H9 (cell line): ENCODE measurements around the gene EFS. TPM values are rescaled to one million over a fixed set of nuclear protein-coding genes. Genes with fewer than 3 reads are reported as not detected.
A peak's percentile ranks its signal among the peaks of the same experiment; 100 is the strongest.

ENCODE experiments used
- DNase-seq: peaks from one replicate; pipeline ENCODE4 v3.0.0-alpha.2; 2017
- H2AFZ ChIP-seq: one replicate; pipeline ENCODE4 v1.6.1; 2013; ENCODE audit warnings: mild to moderate bottlenecking, low read length, control low read depth, moderate library complexity
- H2AK5ac ChIP-seq: 2 replicates; pipeline ENCODE4 v1.6.1; 2013; ENCODE audit warnings: low read length, control low read depth, mixed read lengths; ENCODE audit not compliant: insufficient read length
- H2BK120ac ChIP-seq: one replicate; pipeline ENCODE4 v1.6.1; 2013; ENCODE audit warnings: low read depth, mild to moderate bottlenecking, low read length, control low read depth, inconsistent platforms; ENCODE audit not compliant: poor library complexity, severe bottlenecking
- H2BK12ac ChIP-seq: 2 replicates; pipeline ENCODE4 v1.6.1; 2013; ENCODE audit warnings: low read length, control low read depth, mixed read lengths, low read depth; ENCODE audit not compliant: insufficient read length
- H2BK15ac ChIP-seq: 2 replicates; pipeline ENCODE4 v1.6.1; 2013; ENCODE audit warnings: low read depth, low read length, control low read depth
- H2BK20ac ChIP-seq: one replicate; pipeline ENCODE4 v1.6.1; 2013; ENCODE audit warnings: low read depth, mild to moderate bottlenecking, low read length, control low read depth, inconsistent platforms; ENCODE audit not compliant: poor library complexity, severe bottlenecking
- H2BK5ac ChIP-seq: 2 replicates; pipeline ENCODE4 v1.6.1; 2013; ENCODE audit warnings: low read length, control low read depth, mixed read lengths; ENCODE audit not compliant: insufficient read length
- H3K14ac ChIP-seq: 2 replicates; pipeline ENCODE4 v1.6.1; 2013; ENCODE audit warnings: low read length, control low read depth; ENCODE audit not compliant: insufficient read depth
- H3K18ac ChIP-seq: 2 replicates; pipeline ENCODE4 v1.6.1; 2013; ENCODE audit warnings: low read depth, mild to moderate bottlenecking, mixed read lengths, low read length, control low read depth; ENCODE audit not compliant: insufficient read length
- H3K23ac ChIP-seq: 2 replicates; pipeline ENCODE4 v1.6.1; 2013; ENCODE audit warnings: low read length, control low read depth, mixed read lengths, low read depth; ENCODE audit not compliant: insufficient read length
- H3K23me2 ChIP-seq: 2 replicates; pipeline ENCODE4 v1.6.1; 2013; ENCODE audit warnings: low read depth, mild to moderate bottlenecking, mixed read lengths, low read length, control low read depth; ENCODE audit not compliant: insufficient read length, poor library complexity, severe bottlenecking
- H3K27ac ChIP-seq: 2 replicates; pipeline ENCODE4 v1.5.1; 2013; ENCODE audit warnings: low read length, control low read depth, mixed read lengths, low read depth; ENCODE audit not compliant: insufficient read length
- H3K27me3 ChIP-seq: 2 replicates; pipeline ENCODE4 v1.6.1; 2013; ENCODE audit warnings: low read length, control low read depth, inconsistent platforms; ENCODE audit not compliant: insufficient read depth
- H3K4ac ChIP-seq: 2 replicates; pipeline ENCODE4 v1.6.1; 2013; ENCODE audit warnings: low read depth, mild to moderate bottlenecking, control low read depth, inconsistent platforms, low read length, moderate library complexity
- H3K4me1 ChIP-seq: 2 replicates; pipeline ENCODE4 v1.6.1; 2013; ENCODE audit warnings: low read length, control low read depth, inconsistent platforms; ENCODE audit not compliant: insufficient read depth
- H3K4me2 ChIP-seq: 2 replicates; pipeline ENCODE4 v1.6.1; 2013; ENCODE audit warnings: low read length, control low read depth, mixed read lengths; ENCODE audit not compliant: insufficient read length, insufficient read depth
- H3K56ac ChIP-seq: 2 replicates; pipeline ENCODE4 v1.6.1; 2013; ENCODE audit warnings: low read depth, mild to moderate bottlenecking, mixed read lengths, low read length, control low read depth; ENCODE audit not compliant: insufficient read length
- H3K79me1 ChIP-seq: 2 replicates; pipeline ENCODE4 v1.6.1; 2013; ENCODE audit warnings: low read depth, mild to moderate bottlenecking, moderate library complexity, low read length, control low read depth, inconsistent platforms; ENCODE audit not compliant: insufficient read depth, poor library complexity, severe bottlenecking
- H3K79me2 ChIP-seq: 2 replicates; pipeline ENCODE4 v1.6.1; 2013; ENCODE audit warnings: low read length, control low read depth, inconsistent platforms; ENCODE audit not compliant: insufficient read depth
- H3K9ac ChIP-seq: 2 replicates; pipeline ENCODE4 v1.6.1; 2013; ENCODE audit warnings: low read length, control low read depth, mixed read lengths; ENCODE audit not compliant: insufficient read length; ENCODE audit errors: extremely low read depth
- H3K9me3 ChIP-seq: one replicate; pipeline ENCODE4 v1.6.1; 2013; ENCODE audit warnings: low read depth, low read length, inconsistent platforms; ENCODE audit not compliant: control insufficient read depth
- H3T11ph ChIP-seq: one replicate; pipeline ENCODE4 v1.6.1; 2013; ENCODE audit warnings: mild to moderate bottlenecking, low read length, control low read depth, inconsistent platforms
- H4K20me1 ChIP-seq: one replicate; pipeline ENCODE4 v1.6.1; 2013; ENCODE audit not compliant: control insufficient read depth, insufficient read length, insufficient read depth
- H4K5ac ChIP-seq: 2 replicates; pipeline ENCODE4 v1.6.1; 2013; ENCODE audit warnings: low read depth, mild to moderate bottlenecking, mixed read lengths, low read length, control low read depth; ENCODE audit not compliant: insufficient read length
- H4K8ac ChIP-seq: replicated peaks from 2 replicates; pipeline ENCODE4 v1.6.1; 2013; ENCODE audit warnings: low read length, control low read depth, mixed read lengths, low read depth; ENCODE audit not compliant: insufficient read length
- H4K91ac ChIP-seq: 2 replicates; pipeline ENCODE4 v1.6.1; 2013; ENCODE audit warnings: low read depth, mild to moderate bottlenecking, moderate library complexity, mixed read lengths, low read length, control low read depth; ENCODE audit not compliant: insufficient read length
- H3K27ac Mint-ChIP-seq, 3 experiments: 2 replicates in 2 of 3; 3 replicates in 1 of 3; pipeline ENCODE4 v1.8.0; 2020 to 2021; ENCODE audit warnings: mixed read lengths in 3 of 3, mild to moderate bottlenecking in 1 of 3, moderate library complexity in 1 of 3
- H3K27me3 Mint-ChIP-seq: 2 replicates; pipeline ENCODE4 v1.8.0; 2021; ENCODE audit warnings: low read depth, mild to moderate bottlenecking, moderate library complexity, mixed read lengths
- H3K36me3 Mint-ChIP-seq, 3 experiments: 2 replicates in 2 of 3; 3 replicates in 1 of 3; pipeline ENCODE4 v1.8.0; 2020 to 2021; ENCODE audit warnings: low read depth in 3 of 3, mixed read lengths in 3 of 3; ENCODE audit not compliant: insufficient read depth in 1 of 3
- H3K4me1 Mint-ChIP-seq, 2 experiments: 2 replicates each; pipeline ENCODE4 v1.8.0; 2020; ENCODE audit warnings: mixed read lengths in 2 of 2
- H3K4me3 Mint-ChIP-seq, 2 experiments: 2 replicates in 1 of 2; 3 replicates in 1 of 2; pipeline ENCODE4 v1.8.0; 2020 to 2021; ENCODE audit warnings: mild to moderate bottlenecking in 2 of 2, mixed read lengths in 2 of 2, moderate library complexity in 1 of 2
- H3K9me3 Mint-ChIP-seq, 2 experiments: 2 replicates in 1 of 2; 3 replicates in 1 of 2; pipeline ENCODE4 v1.8.0; 2020; ENCODE audit warnings: mild to moderate bottlenecking in 2 of 2, mixed read lengths in 2 of 2, moderate library complexity in 1 of 2
- WGBS: extraction: QIAGEN DNeasy Blood & Tissue Kit; methylation state at CpG from one replicate; pipeline ENCODE4 v1.1.7; 2013; ENCODE audit warnings: missing lambda C conversion rate, low lambda C conversion rate, mixed read lengths; ENCODE audit not compliant: insufficient read length; ENCODE audit errors: extremely low coverage; 5-methylcytosine and 5-hydroxymethylcytosine counted together
- total RNA-seq: library from RNA; stranded (reverse); gene quantifications from 2 replicates; pipeline ENCODE4 v1.2.1, GENCODE V29; 2021
- TF ChIP-seq, protein P1 (sequence below): fragments of 200-600 bp; sonication (generic); conservative IDR thresholded peaks from 3 replicates; pipeline ENCODE4 v1.8.0; 2021; ENCODE audit warnings: antibody characterized with exemption, mild to moderate bottlenecking

The EFS gene
- total RNA-seq, 1 experiment from 2014 or later: 32.1 TPM

DNA sequence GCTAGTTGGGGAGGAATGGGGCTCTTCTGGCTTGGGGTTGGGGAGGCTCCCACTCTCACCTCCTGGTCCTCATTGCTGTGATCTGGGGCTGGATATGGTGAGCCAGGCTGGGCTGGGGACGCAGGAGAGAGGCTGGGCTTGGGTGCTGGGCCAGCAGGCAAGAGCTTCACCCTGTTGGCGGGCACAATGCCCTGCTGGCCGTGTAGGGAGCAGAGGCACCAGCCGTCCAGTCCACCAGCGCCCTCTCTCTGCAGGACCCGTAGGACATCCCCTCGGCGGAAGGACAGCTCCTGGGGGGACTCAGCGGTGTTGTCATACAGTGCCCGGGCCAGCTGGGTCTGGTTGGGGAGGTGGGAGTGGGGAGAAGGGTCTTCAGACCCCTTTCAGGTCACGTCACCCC lies 4.5 kb downstream of the EFS start:
- Histone ChIP-seq H3T11ph (no peak overlapping the region), H3K9ac (no peak overlapping the region), H4K8ac (no peak overlapping the region), H3K23ac (no peak overlapping the region), H2BK120ac (no peak overlapping the region), H4K20me1 (no peaks in the 10 kb centered on the region), H3K79me2 (no peaks in the 10 kb centered on the region), H2BK12ac (no peak overlapping the region), H3K27me3 (no peaks in the 10 kb centered on the region), H3K27ac (no peak overlapping the region), H3K9me3 (no peaks in the 10 kb centered on the region), H3K4ac (no peak overlapping the region), H3K79me1 (no peaks in the 10 kb centered on the region), H2AK5ac (no peak overlapping the region), H2BK5ac (no peak overlapping the region), H3K56ac (no peak overlapping the region), H2AFZ (no peak overlapping the region), H3K4me2 (no peak overlapping the region), H4K91ac (no peak overlapping the region), H3K18ac (no peak overlapping the region), H3K4me1 (peaks cover 4% of the 10 kb centered on the region; the same call in 1 of the 2 replicates), H4K5ac (no peak overlapping the region), H3K23me2 (peaks cover 13% of the 10 kb centered on the region), H2BK15ac (no peak overlapping the region), H3K14ac (no peak overlapping the region), H2BK20ac (no peak overlapping the region)
- Mint-ChIP-seq H3K4me3 (no peak overlapping the region), H3K4me1 (peaks cover 23 to 28% of the 10 kb centered on the region in 2 experiments), H3K27ac (peak overlapping the region in 1 of 3 experiments; percentile 35; a peak in 1 of 7 replicates), H3K36me3 (peaks cover 21 to 58% (median 43%) of the 10 kb centered on the region in 3 experiments), H3K9me3 (no peaks in the 10 kb centered on the region; a peak in 1 of 5 replicates), H3K27me3 (peaks cover 5% of the 10 kb centered on the region)
- TF ChIP-seq, protein P1, sequence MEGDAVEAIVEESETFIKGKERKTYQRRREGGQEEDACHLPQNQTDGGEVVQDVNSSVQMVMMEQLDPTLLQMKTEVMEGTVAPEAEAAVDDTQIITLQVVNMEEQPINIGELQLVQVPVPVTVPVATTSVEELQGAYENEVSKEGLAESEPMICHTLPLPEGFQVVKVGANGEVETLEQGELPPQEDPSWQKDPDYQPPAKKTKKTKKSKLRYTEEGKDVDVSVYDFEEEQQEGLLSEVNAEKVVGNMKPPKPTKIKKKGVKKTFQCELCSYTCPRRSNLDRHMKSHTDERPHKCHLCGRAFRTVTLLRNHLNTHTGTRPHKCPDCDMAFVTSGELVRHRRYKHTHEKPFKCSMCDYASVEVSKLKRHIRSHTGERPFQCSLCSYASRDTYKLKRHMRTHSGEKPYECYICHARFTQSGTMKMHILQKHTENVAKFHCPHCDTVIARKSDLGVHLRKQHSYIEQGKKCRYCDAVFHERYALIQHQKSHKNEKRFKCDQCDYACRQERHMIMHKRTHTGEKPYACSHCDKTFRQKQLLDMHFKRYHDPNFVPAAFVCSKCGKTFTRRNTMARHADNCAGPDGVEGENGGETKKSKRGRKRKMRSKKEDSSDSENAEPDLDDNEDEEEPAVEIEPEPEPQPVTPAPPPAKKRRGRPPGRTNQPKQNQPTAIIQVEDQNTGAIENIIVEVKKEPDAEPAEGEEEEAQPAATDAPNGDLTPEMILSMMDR: peak; percentile 54
- peak; percentile 69 for DNase-seq
- no CpG with 5 or more reads among the region's 11 CpGs for WGBS
